GM18951 (cell line): ENCODE measurements around the gene FAM136A.

Experiments used
- POLR2A ChIP-seq: IDR thresholded peaks from 4 replicates; pipeline ENCODE4 v1.6.1; 2011; ENCODE audit warnings: mild to moderate bottlenecking; ENCODE audit not compliant: insufficient read length, insufficient read depth; ENCODE audit errors: extremely low read depth
- in situ Hi-C: fragments of 300-500 bp; cut with MboI; formaldehyde crosslinking; loops from one replicate; pipeline ENCODE4 v1.12.0; 2022; ENCODE audit warnings: low sequenced_read_pairs, mixed read lengths, inconsistent platforms; ENCODE audit not compliant: unreplicated experiment

Gene FAM136A

GRCh38 chr2:70322518-70322917, 20.7 kb upstream of the FAM136A start:
- TF ChIP-seq POLR2A: no peak
- in situ Hi-C loops: loop anchor here (25.0 kb wide), 1 partner anchor 640 kb away; no protein-coding TSS in a partner anchor

GRCh38 chr2:70321370-70321769, 19.5 kb upstream of the FAM136A start:
- no peak for TF ChIP-seq POLR2A
- in situ Hi-C loops: loop anchor here (25.0 kb wide), 1 partner anchor 641 kb away; no protein-coding TSS in a partner anchor

- in situ Hi-C loops: loop anchor here (25.0 kb wide), 1 partner anchor 648 kb away; no protein-coding TSS in a partner anchor
- TF ChIP-seq POLR2A: no peak
Measured at GRCh38 chr2:70314640-70315039, 12.8 kb upstream of the FAM136A start.

GRCh38 chr2:70312560-70312959, 10.7 kb upstream of the FAM136A start:
- no peak for TF ChIP-seq POLR2A
- in situ Hi-C loops: loop anchor here (25.0 kb wide), 1 partner anchor 650 kb away; no protein-coding TSS in a partner anchor

GRCh38 chr2:70310899-70311298, 9.0 kb upstream of the FAM136A start:
- in situ Hi-C loops: loop anchor here (25.0 kb wide), 1 partner anchor 651 kb away; no protein-coding TSS in a partner anchor
- TF ChIP-seq POLR2A: no peak

- in situ Hi-C loops: loop anchor here (25.0 kb wide), 1 partner anchor 657 kb away; no protein-coding TSS in a partner anchor
- no peak for TF ChIP-seq POLR2A
Measured at GRCh38 chr2:70305531-70305930, 3.7 kb upstream of the FAM136A start.

- in situ Hi-C loops: loop anchor here (25.0 kb wide), 1 partner anchor 658 kb away; no protein-coding TSS in a partner anchor
- no peak for TF ChIP-seq POLR2A
Measured at GRCh38 chr2:70304498-70304897, 2.6 kb upstream of the FAM136A start.

GRCh38 chr2:70303186-70303585, 1.3 kb upstream of the FAM136A start:
- in situ Hi-C loops: loop anchor here (25.0 kb wide), 1 partner anchor 659 kb away; no protein-coding TSS in a partner anchor
- no peak for TF ChIP-seq POLR2A

GRCh38 chr2:70302195-70302546, 304 bp upstream of the FAM136A start:
- in situ Hi-C loops: loop anchor here (25.0 kb wide), 1 partner anchor 660 kb away; no protein-coding TSS in a partner anchor

GRCh38 chr2:70300771-70301343, 1.0 kb downstream of the FAM136A start:
- TF ChIP-seq POLR2A: no peak
- in situ Hi-C loops: loop anchor here (25.0 kb wide), 1 partner anchor 661 kb away; no protein-coding TSS in a partner anchor

GRCh38 chr2:70297828-70298227, 4.0 kb downstream of the FAM136A start:
- in situ Hi-C loops: loop anchor here (10.0 kb wide), 1 partner anchor 393 kb away; no protein-coding TSS in a partner anchor

- no peak for TF ChIP-seq POLR2A
- in situ Hi-C loops: no loop called here
Measured at GRCh38 chr2:70283500-70284191, 18.2 kb downstream of the FAM136A start.

- in situ Hi-C loops: no loop called here
- no peak for TF ChIP-seq POLR2A
Measured at GRCh38 chr2:70282439-70282838, 19.4 kb downstream of the FAM136A start.

GRCh38 chr2:70280242-70280798, 21.5 kb downstream of the FAM136A start:
- in situ Hi-C loops: no loop called here
- no peak for TF ChIP-seq POLR2A
